ENCODE data around the gene TEN1.

- TF ChIP-seq POLR2AphosphoS5 (IDR thresholded peaks at IDR 0.05) (no peak), POLR2A (IDR thresholded peaks at IDR 0.05) (no peak)
Measured at GRCh38 chr17:76039121-76039520, 60.1 kb downstream of the TEN1 start.
